Measurements from ENCODE around the gene ARHGAP27. TPM values are rescaled to one million over a fixed set of nuclear protein-coding genes. Genes with fewer than 3 reads are reported as not detected.

Gene ARHGAP27
- total and polyA plus RNA-seq, 2 of the 13 experiments (the other 11 are each of a cell fraction or from before 2014, with no cell fraction given), result 15.5 to 18.9 TPM

GRCh38 chr17:45425984-45426413 lies 6.7 kb downstream of the ARHGAP27 start (continued):
- TF ChIP-seq GZF1 (CRISPR knock-in tag; IDR thresholded peaks at IDR 0.05) (no peak), RAD21 (CRISPR knock-in tag; IDR thresholded peaks at IDR 0.05) (no peak), GMEB2 (CRISPR knock-in tag; IDR thresholded peaks at IDR 0.05; ENCODE audit: low read depth) (0 out of 2 replicates have a peak, but pooled peaks have one; percentile 17), TEAD3 (CRISPR knock-in tag; optimal IDR thresholded peaks at IDR 0.05; ENCODE audit: borderline replicate concordance) (no peak), AHDC1 (CRISPR knock-in tag; IDR thresholded peaks at IDR 0.05; ENCODE audit: borderline replicate concordance) (no peak), ZKSCAN8 (CRISPR knock-in tag; IDR thresholded peaks at IDR 0.05; ENCODE audit: borderline replicate concordance) (no peak), CHCHD3 (CRISPR knock-in tag; IDR thresholded peaks at IDR 0.05) (no peak), ZNF3 (CRISPR knock-in tag; IDR thresholded peaks at IDR 0.05) (no peak), ZNF768 (CRISPR knock-in tag; IDR thresholded peaks at IDR 0.05) (peak; percentile 98), ZNF558 (CRISPR knock-in tag; IDR thresholded peaks at IDR 0.05; ENCODE audit: borderline replicate concordance) (no peak), PLRG1 (conservative IDR thresholded peaks at IDR 0.05) (no peak), CCDC6 (CRISPR knock-in tag; IDR thresholded peaks at IDR 0.05) (no peak), ZMYM3 (CRISPR knock-in tag; IDR thresholded peaks at IDR 0.05) (peak; percentile 64), ZBTB38 (CRISPR knock-in tag; IDR thresholded peaks at IDR 0.05) (no peak), SUZ12 (IDR thresholded peaks at IDR 0.05; ENCODE audit: low read depth, low read length) (no peak), ZNF317 (CRISPR knock-in tag; IDR thresholded peaks at IDR 0.05) (peak; percentile 10; the same call in 1 of the 2 replicates), DNMT3B (CRISPR knock-in tag; conservative IDR thresholded peaks at IDR 0.05) (no peak), HOXA3 (CRISPR knock-in tag; IDR thresholded peaks at IDR 0.05) (no peak), ONECUT2 (CRISPR knock-in tag; IDR thresholded peaks at IDR 0.05) (no peak), ZNF569 (CRISPR knock-in tag; IDR thresholded peaks at IDR 0.05; ENCODE audit: borderline replicate concordance) (no peak), CBX5 (CRISPR knock-in tag; IDR thresholded peaks at IDR 0.05; ENCODE audit: borderline replicate concordance) (peak; percentile 11; the same call in 1 of the 2 replicates), NFKB2 (CRISPR knock-in tag; IDR thresholded peaks at IDR 0.05; ENCODE audit: borderline replicate concordance) (no peak), ZNF224 (CRISPR knock-in tag; IDR thresholded peaks at IDR 0.05) (no peak), ZNF567 (CRISPR knock-in tag; IDR thresholded peaks at IDR 0.05; ENCODE audit: borderline replicate concordance) (no peak)
- TF ChIP-seq, protein P1, sequence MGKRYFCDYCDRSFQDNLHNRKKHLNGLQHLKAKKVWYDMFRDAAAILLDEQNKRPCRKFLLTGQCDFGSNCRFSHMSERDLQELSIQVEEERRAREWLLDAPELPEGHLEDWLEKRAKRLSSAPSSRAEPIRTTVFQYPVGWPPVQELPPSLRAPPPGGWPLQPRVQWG (CRISPR knock-in tag; IDR thresholded peaks at IDR 0.05; ENCODE audit: borderline replicate concordance, low read depth), result no peak
- TF ChIP-seq, protein P2, sequence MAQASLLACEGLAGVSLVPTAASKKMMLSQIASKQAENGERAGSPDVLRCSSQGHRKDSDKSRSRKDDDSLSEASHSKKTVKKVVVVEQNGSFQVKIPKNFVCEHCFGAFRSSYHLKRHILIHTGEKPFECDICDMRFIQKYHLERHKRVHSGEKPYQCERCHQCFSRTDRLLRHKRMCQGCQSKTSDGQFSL (CRISPR knock-in tag; IDR thresholded peaks at IDR 0.05), result peak; percentile 13; the same call in 1 of the 2 replicates

All from HepG2 (cell line).